ENCODE measurements around the gene ENO3. TPM values are rescaled to one million over a fixed set of nuclear protein-coding genes. Genes with fewer than 3 reads are reported as not detected.

The ENO3 gene
- total and polyA plus RNA-seq, 10 of the 15 experiments (the other 5 are each of a cell fraction or from before 2014, with no cell fraction given): 6.8 to 28.4 (median 17.0) TPM

DNA sequence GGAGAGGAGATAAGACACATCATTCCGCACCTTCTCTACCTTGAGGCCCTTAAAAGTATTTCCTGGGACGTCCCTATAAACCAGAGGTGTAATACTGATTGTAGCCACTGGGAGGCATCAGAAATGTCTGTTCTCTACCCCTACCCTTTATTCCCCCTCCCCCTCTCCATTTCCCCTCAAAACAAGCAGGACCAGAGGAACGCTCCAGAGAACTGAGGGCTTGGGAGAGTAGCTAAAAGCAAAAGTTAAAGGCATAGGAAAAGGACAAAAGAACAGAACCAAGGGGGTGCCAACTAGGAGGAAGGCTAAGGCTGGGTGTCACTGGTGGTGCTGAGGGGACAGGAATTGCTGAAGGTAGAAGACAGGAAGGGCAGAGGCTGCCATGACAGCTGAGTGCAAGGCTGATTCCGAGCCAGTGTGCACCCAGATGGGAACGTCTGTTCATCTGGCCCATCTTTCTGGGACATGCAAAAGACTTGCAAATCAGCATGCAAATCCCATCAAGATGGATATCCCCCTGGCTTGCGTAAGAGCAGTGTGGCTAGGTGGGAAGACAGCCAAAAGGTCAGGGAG lies 29.8 kb downstream of the ENO3 start (continued):
- TF ChIP-seq, protein P1, sequence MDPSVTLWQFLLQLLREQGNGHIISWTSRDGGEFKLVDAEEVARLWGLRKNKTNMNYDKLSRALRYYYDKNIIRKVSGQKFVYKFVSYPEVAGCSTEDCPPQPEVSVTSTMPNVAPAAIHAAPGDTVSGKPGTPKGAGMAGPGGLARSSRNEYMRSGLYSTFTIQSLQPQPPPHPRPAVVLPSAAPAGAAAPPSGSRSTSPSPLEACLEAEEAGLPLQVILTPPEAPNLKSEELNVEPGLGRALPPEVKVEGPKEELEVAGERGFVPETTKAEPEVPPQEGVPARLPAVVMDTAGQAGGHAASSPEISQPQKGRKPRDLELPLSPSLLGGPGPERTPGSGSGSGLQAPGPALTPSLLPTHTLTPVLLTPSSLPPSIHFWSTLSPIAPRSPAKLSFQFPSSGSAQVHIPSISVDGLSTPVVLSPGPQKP (IDR thresholded peaks at IDR 0.05; ENCODE audit: low read depth, low read length): 0 out of 2 replicates have a peak, but pooled peaks have one; percentile 58
- TF ChIP-seq IRF4 (IDR thresholded peaks at IDR 0.05; ENCODE audit: low read depth, low read length) (peak; percentile 27; the same call in 1 of the 2 replicates), IKZF1 (conservative IDR thresholded peaks at IDR 0.05) (no peak), ZNF207 (IDR thresholded peaks at IDR 0.05; ENCODE audit: borderline replicate concordance) (peak; percentile 43; the same call in 1 of the 2 replicates), POU2F2 (IDR thresholded peaks at IDR 0.05; ENCODE audit: borderline replicate concordance, low read depth, low read length) (0 out of 3 replicates have a peak, but pooled peaks have one; percentile 8), NBN (IDR thresholded peaks at IDR 0.05) (0 out of 2 replicates have a peak, but pooled peaks have one; percentile 26), RUNX3 (IDR thresholded peaks at IDR 0.05; ENCODE audit: low read length) (0 out of 2 replicates have a peak, but pooled peaks have one; percentile 13), SMC3 (IDR thresholded peaks at IDR 0.05; ENCODE audit: borderline replicate concordance, low read length) (peak; percentile 88)
- TF ChIP-seq, protein P2, sequence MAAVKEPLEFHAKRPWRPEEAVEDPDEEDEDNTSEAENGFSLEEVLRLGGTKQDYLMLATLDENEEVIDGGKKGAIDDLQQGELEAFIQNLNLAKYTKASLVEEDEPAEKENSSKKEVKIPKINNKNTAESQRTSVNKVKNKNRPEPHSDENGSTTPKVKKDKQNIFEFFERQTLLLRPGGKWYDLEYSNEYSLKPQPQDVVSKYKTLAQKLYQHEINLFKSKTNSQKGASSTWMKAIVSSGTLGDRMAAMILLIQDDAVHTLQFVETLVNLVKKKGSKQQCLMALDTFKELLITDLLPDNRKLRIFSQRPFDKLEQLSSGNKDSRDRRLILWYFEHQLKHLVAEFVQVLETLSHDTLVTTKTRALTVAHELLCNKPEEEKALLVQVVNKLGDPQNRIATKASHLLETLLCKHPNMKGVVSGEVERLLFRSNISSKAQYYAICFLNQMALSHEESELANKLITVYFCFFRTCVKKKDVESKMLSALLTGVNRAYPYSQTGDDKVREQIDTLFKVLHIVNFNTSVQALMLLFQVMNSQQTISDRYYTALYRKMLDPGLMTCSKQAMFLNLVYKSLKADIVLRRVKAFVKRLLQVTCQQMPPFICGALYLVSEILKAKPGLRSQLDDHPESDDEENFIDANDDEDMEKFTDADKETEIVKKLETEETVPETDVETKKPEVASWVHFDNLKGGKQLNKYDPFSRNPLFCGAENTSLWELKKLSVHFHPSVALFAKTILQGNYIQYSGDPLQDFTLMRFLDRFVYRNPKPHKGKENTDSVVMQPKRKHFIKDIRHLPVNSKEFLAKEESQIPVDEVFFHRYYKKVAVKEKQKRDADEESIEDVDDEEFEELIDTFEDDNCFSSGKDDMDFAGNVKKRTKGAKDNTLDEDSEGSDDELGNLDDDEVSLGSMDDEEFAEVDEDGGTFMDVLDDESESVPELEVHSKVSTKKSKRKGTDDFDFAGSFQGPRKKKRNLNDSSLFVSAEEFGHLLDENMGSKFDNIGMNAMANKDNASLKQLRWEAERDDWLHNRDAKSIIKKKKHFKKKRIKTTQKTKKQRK (IDR thresholded peaks at IDR 0.05; ENCODE audit: low read depth, low read length): no peak
